ENCODE measurements around the gene NUPR1.

DNA sequence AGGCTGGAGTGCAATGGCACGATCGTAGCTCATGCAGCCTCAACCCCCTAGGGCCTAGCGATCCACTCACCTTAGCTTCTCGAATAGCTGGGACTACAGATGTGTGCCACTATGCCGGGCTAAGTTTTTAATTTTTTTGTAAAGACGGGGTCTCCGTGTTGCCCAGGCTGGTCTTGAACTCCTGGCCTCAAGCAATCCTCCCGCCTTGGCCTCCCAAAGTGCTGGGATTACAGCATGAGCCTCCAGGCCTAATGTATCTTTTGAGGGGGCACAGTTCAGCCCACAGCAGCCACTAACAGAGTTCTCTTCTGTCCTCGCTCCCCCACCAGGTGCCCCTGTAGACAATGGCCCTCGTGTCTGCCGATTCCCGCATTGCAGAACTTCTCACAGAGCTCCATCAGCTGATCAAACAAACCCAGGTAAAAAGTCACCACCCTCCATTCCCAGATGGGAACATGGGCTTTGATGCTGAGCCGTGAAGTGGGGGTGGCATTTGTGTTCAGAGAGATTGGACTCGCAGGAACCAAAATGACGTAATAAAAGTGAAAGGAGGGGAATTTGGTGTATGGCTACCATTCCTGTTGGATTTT is 42.0 kb upstream of the NUPR1 start:
- TF ChIP-seq CTCF (IDR thresholded peaks at IDR 0.05; ENCODE audit: low read length) (no peak), EZH2 (optimal IDR thresholded peaks at IDR 0.05; ENCODE audit: low read depth, low read length) (no peak), EZH2phosphoT487 (IDR thresholded peaks at IDR 0.05; ENCODE audit: low read length) (no peak)

Measured in MM.1S (cell line).